Esophagus squamous epithelium (tissue), 5 donors: Measurements from ENCODE around the gene DHRS3. TPM values are rescaled to one million over a fixed set of nuclear protein-coding genes. Genes with fewer than 3 reads are reported as not detected.

Experiments used
- DNase-seq: peaks from one replicate; lab custom pipeline; 2025; lab: John Stamatoyannopoulos, UW
- H3K27ac ChIP-seq, 4 donors: fragments of 200-600 bp; sonication (generic); one replicate each; pipeline ENCODE4 v1.5.1; 2016 to 2019; ENCODE audit warnings: mild to moderate bottlenecking in 1 of 4
- H3K27me3 ChIP-seq, 4 donors: fragments of 200-600 bp; sonication (generic); 1 replicate in 3 of 4; 2 replicates in 1 of 4; pipeline versions ENCODE4 v1.5.1 to v1.6.0; 2017 to 2021; ENCODE audit warnings: antibody characterized with exemption in 1 of 4
- H3K36me3 ChIP-seq, 3 donors: fragments of 200-600 bp; sonication (generic); one replicate each; pipeline ENCODE4 v1.5.1; 2016 to 2019
- H3K4me1 ChIP-seq, 3 donors: fragments of 200-600 bp; sonication (generic); one replicate each; pipeline ENCODE4 v1.5.1; 2017 to 2019
- H3K4me3 ChIP-seq, 4 donors: fragments of 200-600 bp; sonication (generic); 1 replicate in 3 of 4; 2 replicates in 1 of 4; pipeline ENCODE4 v1.5.1; 2016 to 2019; ENCODE audit warnings: mild to moderate bottlenecking in 2 of 4, moderate library complexity in 1 of 4
- H3K9me3 ChIP-seq, 3 donors: fragments of 200-600 bp; sonication (generic); one replicate each; pipeline ENCODE4 v1.5.1; 2016 to 2019
- POLR2A ChIP-seq, 4 donors: fragments of 450-650 bp; IDR thresholded peaks; one replicate each; pipeline ENCODE4 v1.6.1; 2017; ENCODE audit warnings: antibody characterized with exemption in 4 of 4, mild to moderate bottlenecking in 4 of 4, moderate library complexity in 3 of 4
- WGBS, 2 donors: methylation state at CpG; one replicate each; pipeline ENCODE4 v1.1.5; 2018; 5-methylcytosine and 5-hydroxymethylcytosine counted together
- intact Hi-C: fragments of 100-400 bp; cut with DNase I; formaldehyde crosslinking; loops from one replicate; pipeline ENCODE4 v1.15.0; 2022
- total RNA-seq, 4 donors: library from RNA; depleted of rRNA; stranded (reverse); fragments of >200 nt; gene quantifications; one replicate each; pipeline ENCODE4 v1.1.0, GENCODE V29; 2016
- TF ChIP-seq, protein P1 (sequence below), 6 experiments: fragments of 450-650 bp in 4 of 6; fragments of 200-600 bp in 2 of 6; sonication (generic) in 2 of 6; IDR thresholded peaks; one replicate each; pipeline ENCODE4 v1.5.1; 2016 to 2019; ENCODE audit warnings: antibody characterized with exemption in 6 of 6, mild to moderate bottlenecking in 4 of 6, moderate library complexity in 4 of 6
- donor health status: DM: yes; HTN: yes; CAD: no.

Gene DHRS3
- total RNA-seq, 4 donors from 2014 or later, result 87.7 to 166 (median 117) TPM

- intact Hi-C loops, result no loop called here
- no peak overlapping the region for H3K27ac ChIP-seq
- H3K27me3 ChIP-seq, result no peaks in the 10 kb centered on the region
- no peak overlapping the region for H3K4me3 ChIP-seq
- TF ChIP-seq POLR2A (IDR thresholded peaks at IDR 0.05), result no peak
- TF ChIP-seq, protein P1, sequence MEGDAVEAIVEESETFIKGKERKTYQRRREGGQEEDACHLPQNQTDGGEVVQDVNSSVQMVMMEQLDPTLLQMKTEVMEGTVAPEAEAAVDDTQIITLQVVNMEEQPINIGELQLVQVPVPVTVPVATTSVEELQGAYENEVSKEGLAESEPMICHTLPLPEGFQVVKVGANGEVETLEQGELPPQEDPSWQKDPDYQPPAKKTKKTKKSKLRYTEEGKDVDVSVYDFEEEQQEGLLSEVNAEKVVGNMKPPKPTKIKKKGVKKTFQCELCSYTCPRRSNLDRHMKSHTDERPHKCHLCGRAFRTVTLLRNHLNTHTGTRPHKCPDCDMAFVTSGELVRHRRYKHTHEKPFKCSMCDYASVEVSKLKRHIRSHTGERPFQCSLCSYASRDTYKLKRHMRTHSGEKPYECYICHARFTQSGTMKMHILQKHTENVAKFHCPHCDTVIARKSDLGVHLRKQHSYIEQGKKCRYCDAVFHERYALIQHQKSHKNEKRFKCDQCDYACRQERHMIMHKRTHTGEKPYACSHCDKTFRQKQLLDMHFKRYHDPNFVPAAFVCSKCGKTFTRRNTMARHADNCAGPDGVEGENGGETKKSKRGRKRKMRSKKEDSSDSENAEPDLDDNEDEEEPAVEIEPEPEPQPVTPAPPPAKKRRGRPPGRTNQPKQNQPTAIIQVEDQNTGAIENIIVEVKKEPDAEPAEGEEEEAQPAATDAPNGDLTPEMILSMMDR (IDR thresholded peaks at IDR 0.05), result no peak
- H3K36me3 ChIP-seq, result peaks cover 0 to 95% (median 3%) of the 10 kb centered on the region in 3 donors
- no peak for DNase-seq
- peaks cover 27 to 81% (median 39%) of the 10 kb centered on the region in 3 donors for H3K4me1 ChIP-seq
- H3K9me3 ChIP-seq, result no peaks in the 10 kb centered on the region
- WGBS, 2 donors, result 54 to 71% methylated on average over 3 of the region's 3 CpGs
These were observed 10.7 kb downstream of the DHRS3 start for GRCh38 chr1:12607263-12607662.

DNA sequence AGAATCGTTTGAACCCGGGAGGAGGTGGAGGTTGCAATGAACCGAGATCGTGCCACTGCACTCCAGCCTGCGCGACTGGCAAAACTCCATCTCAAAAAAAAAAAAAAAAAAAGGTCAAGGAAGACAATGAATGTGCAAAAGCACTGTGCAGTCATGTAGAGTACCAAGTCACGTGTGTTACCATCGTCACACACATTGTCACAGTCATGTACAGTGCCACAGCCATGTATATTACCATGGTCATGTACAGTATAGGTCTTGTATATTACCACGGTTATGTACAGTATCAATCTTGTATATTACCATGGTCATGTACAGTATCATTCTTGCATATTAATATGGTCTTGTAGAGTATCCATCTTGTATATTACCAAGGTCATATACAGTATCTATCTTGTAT, 13.0 kb downstream of the DHRS3 start:
- H3K4me1 ChIP-seq, result peaks cover 42 to 81% (median 52%) of the 10 kb centered on the region in 3 donors
- peaks cover 0 to 81% (median 0%) of the 10 kb centered on the region in 3 donors for H3K36me3 ChIP-seq
- DNase-seq, result no peak
- no peaks in the 10 kb centered on the region for H3K9me3 ChIP-seq
- H3K27me3 ChIP-seq, result no peaks in the 10 kb centered on the region
- TF ChIP-seq POLR2A (IDR thresholded peaks at IDR 0.05), result no peak
- TF ChIP-seq, protein P1 (IDR thresholded peaks at IDR 0.05), result no peak
- peak overlapping the region in 2 of 4 donors; percentile 89 to 94 for H3K27ac ChIP-seq
- WGBS, 2 donors, result 80 to 81% methylated on average over 9 of the region's 9 CpGs
- H3K4me3 ChIP-seq, result no peak overlapping the region
- intact Hi-C loops, result no loop called here

DNA sequence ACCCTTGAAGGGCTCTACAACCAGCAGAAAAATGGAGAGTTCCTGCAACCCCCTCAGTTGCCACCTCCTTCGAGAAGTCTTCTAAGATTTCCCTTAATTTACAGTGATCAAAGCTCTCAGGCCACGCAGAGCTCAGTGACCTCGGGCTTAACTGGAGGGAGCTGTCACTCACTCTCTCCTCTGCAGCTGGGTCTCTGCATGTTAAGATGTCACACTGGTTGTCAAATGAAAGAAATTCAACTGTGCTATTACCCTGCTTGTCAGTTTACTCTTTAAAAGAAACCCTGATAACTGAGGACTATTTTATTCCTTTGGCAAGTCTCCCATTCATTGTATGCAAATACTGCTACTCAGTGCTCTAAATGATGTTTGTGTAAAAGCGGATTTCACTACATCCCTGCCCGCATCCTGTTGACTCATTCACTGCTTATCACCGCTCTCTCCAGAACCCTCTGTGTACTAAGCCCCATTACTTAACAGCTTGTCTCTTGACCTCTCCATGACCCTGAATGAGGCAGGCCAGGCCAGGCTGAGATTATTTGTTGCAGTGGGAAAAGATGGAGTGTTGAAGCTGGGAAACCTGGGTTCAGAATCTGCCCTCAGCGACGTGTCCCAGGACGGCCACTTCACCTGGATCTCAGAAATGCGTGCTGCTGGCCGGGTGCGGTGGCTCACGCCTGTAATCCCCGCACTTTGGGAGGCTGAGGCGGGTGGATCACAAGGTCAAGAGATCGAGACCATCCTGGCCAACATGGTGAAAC, 13.7 kb downstream of the DHRS3 start:
- Histone ChIP-seq H3K4me1 (peaks cover 45 to 81% (median 54%) of the 10 kb centered on the region in 3 donors), H3K4me3 (no peak overlapping the region), H3K27me3 (no peaks in the 10 kb centered on the region), H3K27ac (peak overlapping the region; percentile 36 to 94 (median 68)), H3K36me3 (peaks cover 0 to 81% (median 0%) of the 10 kb centered on the region in 3 donors), H3K9me3 (no peaks in the 10 kb centered on the region)
- TF ChIP-seq, protein P1 (IDR thresholded peaks at IDR 0.05), result no peak
- TF ChIP-seq POLR2A (IDR thresholded peaks at IDR 0.05), result no peak
- intact Hi-C loops, result no loop called here
- no peak for DNase-seq
- 15 to 41% methylated on average over 6 to 14 of the region's 16 CpGs for WGBS, 2 donors

- Histone ChIP-seq H3K4me1 (peaks cover 54 to 81% (median 58%) of the 10 kb centered on the region in 3 donors), H3K27ac (peak overlapping the region; percentile 36 to 94 (median 68))
- intact Hi-C loops, result no loop called here
These were observed 14.8 kb downstream of the DHRS3 start for GRCh38 chr1:12603224-12603623.

DNA sequence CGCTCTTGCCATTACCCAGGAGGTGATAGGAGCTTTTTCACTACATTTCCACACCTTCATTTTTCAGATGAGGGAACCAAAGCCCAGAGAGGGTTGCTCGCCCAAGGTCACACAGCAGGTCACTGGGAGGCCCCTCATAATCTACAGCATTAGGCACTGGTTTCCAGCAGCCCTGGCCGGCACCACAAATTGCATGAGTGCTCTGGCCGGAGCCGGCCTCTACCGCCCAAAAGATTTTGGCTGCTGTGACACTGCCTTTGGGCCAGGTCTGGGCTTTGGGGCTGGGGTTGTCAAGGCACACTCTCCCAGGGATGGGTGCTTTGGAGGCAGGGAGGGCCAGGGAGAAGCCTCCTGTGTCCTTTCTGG, 15.4 kb downstream of the DHRS3 start:
- 43 to 95% methylated on average over 1 to 3 of the region's 6 CpGs for WGBS, 2 donors
- Histone ChIP-seq H3K9me3 (no peaks in the 10 kb centered on the region), H3K27me3 (no peaks in the 10 kb centered on the region), H3K27ac (peak overlapping the region; percentile 9 to 94 (median 68)), H3K4me1 (peaks cover 58 to 81% (median 64%) of the 10 kb centered on the region in 3 donors), H3K4me3 (no peak overlapping the region), H3K36me3 (peaks cover 0 to 72% (median 0%) of the 10 kb centered on the region in 3 donors)
- no peak for DNase-seq
- TF ChIP-seq POLR2A (IDR thresholded peaks at IDR 0.05), result no peak
- TF ChIP-seq, protein P1 (IDR thresholded peaks at IDR 0.05), result no peak
- intact Hi-C loops, result no loop called here

More at GRCh38 chr1:12603224-12603623, 14.8 kb downstream of the DHRS3 start:
- TF ChIP-seq, protein P1 (IDR thresholded peaks at IDR 0.05), result no peak
- TF ChIP-seq POLR2A (IDR thresholded peaks at IDR 0.05), result no peak
- no peaks in the 10 kb centered on the region for H3K9me3 ChIP-seq
- peaks cover 0 to 77% (median 0%) of the 10 kb centered on the region in 3 donors for H3K36me3 ChIP-seq
- 56 to 68% methylated on average over 4 to 9 of the region's 9 CpGs for WGBS, 2 donors
- no peaks in the 10 kb centered on the region for H3K27me3 ChIP-seq
- DNase-seq, result no peak
- H3K4me3 ChIP-seq, result no peak overlapping the region
